Measurements from ENCODE around the gene PPFIA1. TPM values are rescaled to one million over a fixed set of nuclear protein-coding genes. Genes with fewer than 3 reads are reported as not detected.

The PPFIA1 gene
- total RNA-seq, 3 donors from 2014 or later, result 38.2 to 48.0 (median 46.7) TPM

DNA sequence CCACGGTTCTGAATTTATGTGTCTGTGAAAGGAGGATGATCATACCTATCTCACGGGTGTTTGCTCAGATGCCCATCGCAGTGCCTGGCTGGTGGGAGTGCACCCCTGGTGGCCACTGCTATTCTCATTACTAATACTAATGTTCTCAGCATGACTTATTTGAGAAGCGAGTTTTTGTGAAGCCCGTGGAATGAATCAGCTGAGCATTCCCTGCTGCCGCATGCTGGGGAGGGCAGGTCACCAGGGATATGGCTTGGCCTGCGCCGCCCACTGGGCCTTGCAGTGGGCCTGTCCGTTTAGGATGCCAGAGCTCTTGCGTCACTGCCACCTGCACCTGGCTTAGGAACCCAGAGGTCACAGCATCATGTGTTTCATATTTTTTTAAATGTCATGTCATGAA is 144.7 kb downstream of the PPFIA1 start:
- no peaks in the 10 kb centered on the region for H3K9me3 Mint-ChIP-seq
- no peak overlapping the region for H3K4me3 Mint-ChIP-seq
- H3K27me3 Mint-ChIP-seq (ENCODE audit: low read depth), result peaks cover 11% of the 10 kb centered on the region
- no peaks in the 10 kb centered on the region for H3K4me1 Mint-ChIP-seq (ENCODE audit: low read depth)
- DNase-seq (no peak), ATAC-seq (no peak)
- peaks cover 26% of the 10 kb centered on the region for H3K36me3 Mint-ChIP-seq (ENCODE audit: insufficient read depth)

DNA sequence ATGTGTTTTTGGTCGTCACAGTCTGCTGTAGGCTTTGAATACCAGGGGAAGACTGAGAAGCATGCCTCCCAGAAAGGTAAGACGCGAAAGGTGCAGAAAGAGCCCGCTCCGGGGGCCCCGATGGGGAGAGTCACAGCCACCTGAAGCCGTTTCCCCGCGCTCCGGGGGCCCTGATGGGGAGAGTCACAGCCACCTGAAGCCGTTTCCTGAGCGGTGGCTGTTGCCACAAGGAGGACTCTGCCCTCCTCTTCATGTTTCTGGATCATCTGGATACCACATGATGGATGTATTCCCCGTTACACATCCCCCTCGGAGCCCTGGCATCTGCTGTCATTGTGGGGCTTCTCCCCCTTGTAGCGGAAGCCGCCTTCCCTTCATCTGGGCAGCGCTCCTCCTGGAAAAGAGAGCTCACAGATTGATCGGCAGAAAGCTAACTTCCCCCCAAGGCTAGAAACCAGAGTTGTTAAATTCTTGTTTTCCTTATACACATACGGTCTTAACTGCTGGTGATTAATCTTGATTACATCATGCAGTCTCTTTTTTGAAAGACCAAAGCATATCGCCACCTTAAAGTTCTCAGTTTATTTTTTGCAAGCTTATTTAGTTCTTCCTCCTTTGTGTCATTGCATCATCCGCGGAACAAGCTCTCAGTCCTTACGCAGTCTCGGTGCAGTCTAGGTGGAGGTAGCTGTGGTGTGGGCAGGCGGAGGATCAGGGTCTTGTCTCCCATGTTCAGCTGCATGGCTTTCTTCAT is 145.3 kb downstream of the PPFIA1 start:
- ATAC-seq, result no peak
- no peaks in the 10 kb centered on the region for H3K9me3 Mint-ChIP-seq
- peaks cover 7% of the 10 kb centered on the region for H3K27me3 Mint-ChIP-seq (ENCODE audit: low read depth)
- peaks cover 20% of the 10 kb centered on the region for H3K36me3 Mint-ChIP-seq (ENCODE audit: insufficient read depth)
- no peak overlapping the region for H3K4me3 Mint-ChIP-seq
- DNase-seq, result no peak
- H3K4me1 Mint-ChIP-seq (ENCODE audit: low read depth), result no peaks in the 10 kb centered on the region

DNA sequence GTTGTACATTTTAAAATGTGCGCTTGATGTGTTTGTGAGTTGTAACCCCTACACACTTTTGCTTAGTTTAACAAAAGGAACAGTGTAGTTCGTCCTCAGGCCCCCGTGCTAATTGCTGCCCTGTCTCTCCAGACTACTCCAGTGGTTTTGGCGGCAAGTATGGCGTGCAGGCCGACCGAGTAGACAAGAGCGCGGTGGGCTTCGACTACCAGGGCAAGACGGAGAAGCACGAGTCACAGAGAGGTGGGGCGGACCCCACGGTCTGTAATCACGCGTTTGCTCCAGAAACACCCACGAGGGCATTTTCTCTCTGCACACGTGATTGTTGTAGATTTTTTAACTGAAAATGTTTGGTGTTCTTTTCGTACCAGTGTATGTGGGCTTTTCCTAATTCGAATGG is 146.4 kb downstream of the PPFIA1 start:
- DNase-seq, result no peak
- no peak for ATAC-seq
- Mint-ChIP-seq H3K9me3 (no peaks in the 10 kb centered on the region), H3K4me1 (ENCODE audit: low read depth) (no peaks in the 10 kb centered on the region), H3K36me3 (ENCODE audit: insufficient read depth) (peaks cover 16% of the 10 kb centered on the region), H3K27me3 (ENCODE audit: low read depth) (peaks cover 2% of the 10 kb centered on the region), H3K4me3 (no peak overlapping the region)

DNA sequence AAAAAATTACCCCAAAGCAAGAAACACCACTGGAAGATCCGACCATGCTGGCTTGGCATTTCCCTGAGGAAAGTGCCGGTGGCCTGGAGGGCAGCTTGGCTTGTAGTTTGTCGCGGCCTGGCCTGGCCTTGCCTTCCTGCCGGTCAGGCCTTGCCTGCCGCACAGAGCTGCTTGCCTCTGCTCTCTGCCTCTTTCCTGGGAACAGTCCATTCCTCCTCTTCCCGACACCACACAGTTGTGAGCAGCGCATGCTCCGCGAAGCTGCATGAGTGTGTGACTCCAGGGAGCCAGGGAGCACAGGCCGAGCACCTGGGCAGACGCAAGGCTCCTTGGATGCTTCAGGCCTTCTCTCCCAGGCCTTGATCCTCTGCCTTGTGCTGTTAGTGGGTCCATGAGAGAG is 147.6 kb downstream of the PPFIA1 start:
- H3K9me3 Mint-ChIP-seq, result no peaks in the 10 kb centered on the region
- peaks cover 2% of the 10 kb centered on the region for H3K27me3 Mint-ChIP-seq (ENCODE audit: low read depth)

DNA sequence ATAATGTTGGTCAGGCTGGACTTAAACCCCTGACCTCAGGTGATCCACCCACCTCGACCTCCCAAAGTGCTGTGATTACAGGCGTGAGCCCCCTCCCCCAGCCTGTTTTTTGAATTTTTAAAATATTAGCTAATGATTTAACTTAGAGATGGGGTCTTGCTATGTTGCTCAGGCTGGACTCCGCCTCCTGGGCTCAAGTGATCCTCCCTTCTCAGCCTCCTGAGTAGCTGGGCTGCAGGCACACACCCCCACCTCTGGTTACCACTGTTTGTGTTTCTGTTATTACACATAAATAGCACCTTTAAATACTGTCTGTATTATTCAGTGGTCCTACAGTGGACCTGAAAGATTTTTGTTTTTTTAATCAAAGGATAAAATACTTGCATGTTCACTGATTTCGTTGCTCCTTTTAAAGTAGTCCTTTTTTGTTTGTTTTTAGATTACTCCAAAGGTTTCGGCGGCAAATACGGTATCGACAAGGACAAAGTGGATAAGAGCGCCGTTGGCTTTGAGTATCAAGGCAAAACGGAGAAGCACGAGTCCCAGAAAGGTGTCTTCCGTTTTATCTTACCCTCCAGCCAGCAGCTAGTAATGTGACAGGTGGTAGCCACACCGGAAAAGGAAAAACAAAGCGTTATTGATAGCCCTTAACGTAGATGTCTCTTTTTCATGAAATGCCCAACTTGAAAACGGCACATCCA is 149.0 kb downstream of the PPFIA1 start:
- no peak overlapping the region for H3K4me3 Mint-ChIP-seq
- no peak for DNase-seq
- H3K36me3 Mint-ChIP-seq (ENCODE audit: insufficient read depth), result peaks cover 14% of the 10 kb centered on the region
- H3K27me3 Mint-ChIP-seq (ENCODE audit: low read depth), result peaks cover 2% of the 10 kb centered on the region
- ATAC-seq, result no peak
- H3K4me1 Mint-ChIP-seq (ENCODE audit: low read depth), result peaks cover 5% of the 10 kb centered on the region
- H3K9me3 Mint-ChIP-seq, result no peaks in the 10 kb centered on the region

More for the DNA sequence above, 147.6 kb downstream of the PPFIA1 start:
- Mint-ChIP-seq H3K36me3 (ENCODE audit: insufficient read depth) (peaks cover 14% of the 10 kb centered on the region), H3K4me3 (no peak overlapping the region), H3K4me1 (ENCODE audit: low read depth) (no peaks in the 10 kb centered on the region)
- ATAC-seq (no peak), DNase-seq (no peak)

DNA sequence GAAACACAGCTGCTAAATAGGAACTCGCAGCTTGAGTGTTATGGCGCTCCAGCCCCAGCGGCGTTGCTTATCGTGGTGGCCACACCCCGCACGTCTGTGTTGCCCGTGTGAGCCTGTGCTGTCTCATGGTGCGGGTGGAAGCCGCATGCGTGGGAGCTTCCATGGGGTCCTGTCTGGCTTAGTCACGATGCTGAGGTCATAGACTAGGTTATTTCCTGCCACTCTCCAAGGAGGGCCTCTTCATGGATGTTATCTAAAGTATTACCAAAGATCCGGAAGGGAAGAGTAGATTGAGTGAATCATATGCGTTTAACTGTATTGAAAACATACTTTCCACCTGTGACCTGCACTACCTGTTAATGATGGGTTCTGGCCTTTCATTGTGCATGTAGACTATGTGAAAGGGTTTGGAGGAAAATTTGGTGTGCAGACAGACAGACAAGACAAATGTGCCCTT is 149.5 kb downstream of the PPFIA1 start:
- H3K27me3 Mint-ChIP-seq (ENCODE audit: low read depth), result peaks cover 3% of the 10 kb centered on the region
- no peak for DNase-seq
- no peak for ATAC-seq
- no peak overlapping the region for H3K4me3 Mint-ChIP-seq
- H3K9me3 Mint-ChIP-seq, result no peaks in the 10 kb centered on the region
- H3K36me3 Mint-ChIP-seq (ENCODE audit: insufficient read depth), result peaks cover 10% of the 10 kb centered on the region
- peaks cover 6% of the 10 kb centered on the region for H3K4me1 Mint-ChIP-seq (ENCODE audit: low read depth)

DNA sequence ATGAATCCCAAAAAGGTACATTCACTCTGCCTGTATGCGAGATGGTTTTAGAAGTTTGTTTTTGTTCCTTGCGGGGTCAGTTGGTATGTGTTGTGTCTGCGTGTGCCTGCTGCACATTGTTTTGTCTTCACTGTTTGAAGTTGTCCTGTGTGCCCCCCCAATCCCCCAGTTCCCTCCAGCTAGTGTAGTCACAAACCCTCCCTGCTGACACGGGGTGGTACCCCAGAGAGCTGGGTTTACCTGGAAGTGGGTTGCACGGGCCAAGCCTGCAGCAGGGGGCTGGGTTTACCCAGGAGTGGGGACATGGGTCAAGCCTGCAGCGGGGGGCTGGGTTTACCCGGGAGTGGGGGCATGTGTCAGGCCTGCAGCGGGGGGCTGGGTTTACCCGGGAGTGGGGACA is 150.0 kb downstream of the PPFIA1 start:
- no peak overlapping the region for H3K4me3 Mint-ChIP-seq
- peaks cover 6% of the 10 kb centered on the region for H3K4me1 Mint-ChIP-seq (ENCODE audit: low read depth)
- ATAC-seq (no peak), DNase-seq (no peak)
- peaks cover 7% of the 10 kb centered on the region for H3K36me3 Mint-ChIP-seq (ENCODE audit: insufficient read depth)
- H3K9me3 Mint-ChIP-seq, result no peaks in the 10 kb centered on the region
- H3K27me3 Mint-ChIP-seq (ENCODE audit: low read depth), result peaks cover 3% of the 10 kb centered on the region

DNA sequence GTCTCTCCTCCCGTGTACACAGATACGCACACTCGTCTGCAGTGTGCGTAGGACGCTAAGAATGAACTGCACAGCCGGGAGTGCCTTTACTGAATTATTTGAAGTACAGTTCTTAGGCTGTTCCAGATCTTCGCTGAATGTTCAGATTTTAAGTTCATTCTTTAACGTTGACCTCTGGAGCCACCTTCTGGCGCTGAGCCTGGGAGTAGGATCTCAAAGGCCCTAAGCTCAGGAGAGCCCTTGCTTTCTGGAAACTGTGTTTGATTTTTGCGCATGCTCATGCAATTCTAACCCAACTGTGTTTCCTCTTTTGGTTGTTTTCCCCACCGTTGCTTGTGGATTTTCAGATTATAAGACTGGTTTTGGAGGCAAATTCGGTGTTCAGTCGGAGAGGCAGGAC is 150.6 kb downstream of the PPFIA1 start:
- Mint-ChIP-seq H3K27me3 (ENCODE audit: low read depth) (peaks cover 6% of the 10 kb centered on the region), H3K9me3 (no peaks in the 10 kb centered on the region), H3K4me1 (ENCODE audit: low read depth) (peaks cover 6% of the 10 kb centered on the region), H3K36me3 (ENCODE audit: insufficient read depth) (peaks cover 7% of the 10 kb centered on the region), H3K4me3 (no peak overlapping the region)
- ATAC-seq (no peak), DNase-seq (no peak)

DNA sequence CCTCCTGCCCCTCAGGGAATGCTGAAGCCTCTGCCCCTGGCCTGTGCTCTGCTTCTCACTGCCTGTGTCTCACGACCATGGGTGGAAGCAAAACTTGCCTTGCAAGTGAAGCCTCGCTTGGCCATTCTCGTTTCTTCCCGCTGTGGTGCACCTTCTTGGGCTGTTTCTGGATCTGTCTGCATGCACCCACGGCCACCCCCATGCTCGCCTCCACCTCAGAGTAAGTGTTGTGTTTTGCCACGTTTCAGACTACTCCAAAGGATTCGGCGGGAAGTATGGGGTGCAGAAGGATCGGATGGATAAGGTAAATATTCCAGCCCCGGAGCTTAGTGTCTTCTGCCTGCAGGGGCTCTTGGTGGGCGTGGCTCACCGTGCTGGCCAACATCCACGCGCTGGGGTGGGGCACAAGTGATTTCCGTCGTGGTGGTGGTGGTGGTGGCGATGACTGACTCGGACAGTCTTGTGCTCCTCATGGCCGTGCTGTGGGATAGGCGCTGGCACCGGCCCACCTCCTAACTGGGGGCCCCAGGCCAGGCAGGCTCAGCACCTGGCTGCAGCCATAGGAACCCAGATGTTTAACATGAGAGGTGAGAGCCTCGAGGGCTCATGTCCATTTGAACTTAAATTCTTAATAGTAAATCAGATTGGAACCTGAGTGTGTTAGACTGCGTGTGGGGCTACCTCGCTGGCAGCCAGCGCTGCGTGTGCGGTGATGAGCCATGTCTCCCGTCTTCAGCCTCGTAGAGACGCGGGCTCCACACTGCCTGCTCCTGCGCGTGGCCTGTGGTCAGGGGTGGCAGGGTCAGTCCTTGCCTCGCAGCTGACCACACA is 152.4 kb downstream of the PPFIA1 start:
- DNase-seq (no peak), ATAC-seq (no peak)
- no peak overlapping the region for H3K4me3 Mint-ChIP-seq
- H3K36me3 Mint-ChIP-seq (ENCODE audit: insufficient read depth), result peaks cover 7% of the 10 kb centered on the region
- H3K9me3 Mint-ChIP-seq, result no peaks in the 10 kb centered on the region
- peaks cover 6% of the 10 kb centered on the region for H3K27me3 Mint-ChIP-seq (ENCODE audit: low read depth)
- peaks cover 6% of the 10 kb centered on the region for H3K4me1 Mint-ChIP-seq (ENCODE audit: low read depth)

DNA sequence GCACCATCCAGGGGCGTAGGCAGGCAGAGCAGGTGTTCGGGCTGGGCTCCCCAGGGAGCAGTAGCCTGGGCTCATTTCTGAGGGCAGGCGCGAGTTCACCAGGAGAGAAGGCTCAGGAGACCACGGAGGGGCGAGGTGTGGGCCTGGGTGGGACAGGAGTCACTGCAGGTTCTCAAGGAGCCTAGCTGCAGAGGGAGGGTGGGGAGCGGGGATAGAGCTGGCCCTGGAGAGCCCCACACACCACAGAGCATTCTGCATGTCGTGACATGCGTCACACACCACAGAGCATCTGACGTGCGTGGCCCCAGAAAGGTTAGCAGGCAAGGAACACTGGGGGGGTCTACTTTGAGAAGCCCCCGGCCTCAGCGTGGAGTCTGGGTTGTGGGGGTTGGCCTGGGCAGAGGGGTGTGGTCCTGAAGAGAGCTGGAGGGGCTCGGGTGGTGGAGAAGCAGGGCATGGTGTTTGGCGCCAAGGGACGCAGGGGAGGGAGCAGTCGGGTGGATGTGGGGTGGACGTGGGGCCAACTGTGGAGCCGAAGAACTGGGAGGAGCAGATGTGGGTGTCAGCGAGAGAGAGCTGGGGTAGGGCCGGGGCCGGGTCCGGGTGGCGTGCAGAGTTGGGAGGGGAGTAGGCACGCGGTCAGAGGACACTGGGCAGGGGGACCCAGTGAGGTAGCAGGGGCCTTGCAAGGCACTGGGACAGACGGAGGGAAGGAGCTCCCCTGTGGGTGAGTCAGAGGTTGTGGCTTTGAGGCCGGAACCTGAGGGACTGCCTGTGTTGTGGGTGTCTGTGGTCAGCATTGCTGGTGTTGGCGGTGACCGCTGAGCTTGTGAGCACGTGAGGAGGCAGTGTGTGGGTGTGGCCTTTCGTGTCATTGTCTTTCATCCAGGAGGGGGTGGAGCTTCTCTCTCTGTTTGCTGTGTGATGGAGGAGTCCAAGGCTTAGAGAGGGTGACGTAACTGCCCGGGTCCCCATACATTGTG is 153.3 kb downstream of the PPFIA1 start:
- DNase-seq (no peak), ATAC-seq (peak; percentile 61 to 81)
- no peak overlapping the region for H3K4me3 Mint-ChIP-seq
- peaks cover 7% of the 10 kb centered on the region for H3K36me3 Mint-ChIP-seq (ENCODE audit: insufficient read depth)
- peaks cover 6% of the 10 kb centered on the region for H3K4me1 Mint-ChIP-seq (ENCODE audit: low read depth)
- H3K9me3 Mint-ChIP-seq, result no peaks in the 10 kb centered on the region
- peaks cover 8% of the 10 kb centered on the region for H3K27me3 Mint-ChIP-seq (ENCODE audit: low read depth)

DNA sequence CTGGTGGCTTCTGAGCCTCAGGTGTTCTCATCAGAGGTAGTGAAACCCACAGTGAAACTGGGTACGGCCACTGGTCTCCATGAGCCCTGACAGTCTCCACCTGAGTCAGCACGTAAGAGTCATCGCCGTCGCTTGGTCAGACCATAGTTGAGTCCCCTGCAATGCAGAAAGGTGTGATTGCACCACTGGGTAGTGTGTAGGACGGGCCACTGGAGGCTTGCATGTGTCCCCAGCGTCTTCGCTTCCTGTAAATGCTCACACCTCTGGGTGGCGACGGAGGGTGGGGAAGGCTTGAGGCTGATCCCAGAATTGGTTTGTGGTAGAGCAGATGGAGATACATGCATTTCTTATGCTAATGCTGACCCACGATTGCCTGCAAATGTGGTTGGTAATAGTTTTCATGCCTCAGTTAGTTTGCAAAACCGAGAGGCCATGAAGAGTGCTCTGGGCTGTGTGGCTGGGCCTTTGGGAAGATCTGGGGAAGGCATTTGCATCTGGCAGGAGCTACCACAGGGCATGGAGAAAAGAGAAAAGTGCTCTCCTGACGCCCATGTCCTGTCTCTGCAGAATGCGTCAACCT is 154.4 kb downstream of the PPFIA1 start:
- Mint-ChIP-seq H3K4me1 (ENCODE audit: low read depth) (peaks cover 6% of the 10 kb centered on the region), H3K27me3 (ENCODE audit: low read depth) (peaks cover 9% of the 10 kb centered on the region), H3K4me3 (no peak overlapping the region), H3K36me3 (ENCODE audit: insufficient read depth) (peaks cover 7% of the 10 kb centered on the region), H3K9me3 (no peaks in the 10 kb centered on the region)
- DNase-seq (no peak), ATAC-seq (no peak)

DNA sequence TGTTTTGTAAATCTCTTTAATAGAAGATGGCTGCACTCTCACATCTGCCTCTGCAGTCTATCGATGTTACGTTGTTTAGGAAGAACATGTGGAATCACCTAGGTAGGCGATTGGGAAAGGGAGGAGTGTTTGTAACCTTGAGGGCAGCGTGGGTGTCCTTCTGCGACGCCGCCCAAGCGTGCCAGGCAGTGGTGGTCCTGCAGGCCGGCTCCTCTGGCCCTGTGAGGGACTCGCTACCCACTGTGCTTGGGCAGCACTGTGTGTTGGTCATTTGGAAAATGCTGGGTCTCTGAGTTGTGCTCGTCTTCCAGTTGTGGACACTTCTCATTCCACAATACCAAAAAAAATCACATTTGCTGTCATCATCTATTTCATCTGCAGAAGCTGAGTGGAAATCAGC is 156.9 kb downstream of the PPFIA1 start:
- H3K4me3 Mint-ChIP-seq, result no peak overlapping the region
- H3K9me3 Mint-ChIP-seq, result no peaks in the 10 kb centered on the region
- DNase-seq (no peak), ATAC-seq (no peak)
- H3K27me3 Mint-ChIP-seq (ENCODE audit: low read depth), result peaks cover 13% of the 10 kb centered on the region
- peaks cover 6% of the 10 kb centered on the region for H3K36me3 Mint-ChIP-seq (ENCODE audit: insufficient read depth)
- H3K4me1 Mint-ChIP-seq (ENCODE audit: low read depth), result peaks cover 6% of the 10 kb centered on the region

DNA sequence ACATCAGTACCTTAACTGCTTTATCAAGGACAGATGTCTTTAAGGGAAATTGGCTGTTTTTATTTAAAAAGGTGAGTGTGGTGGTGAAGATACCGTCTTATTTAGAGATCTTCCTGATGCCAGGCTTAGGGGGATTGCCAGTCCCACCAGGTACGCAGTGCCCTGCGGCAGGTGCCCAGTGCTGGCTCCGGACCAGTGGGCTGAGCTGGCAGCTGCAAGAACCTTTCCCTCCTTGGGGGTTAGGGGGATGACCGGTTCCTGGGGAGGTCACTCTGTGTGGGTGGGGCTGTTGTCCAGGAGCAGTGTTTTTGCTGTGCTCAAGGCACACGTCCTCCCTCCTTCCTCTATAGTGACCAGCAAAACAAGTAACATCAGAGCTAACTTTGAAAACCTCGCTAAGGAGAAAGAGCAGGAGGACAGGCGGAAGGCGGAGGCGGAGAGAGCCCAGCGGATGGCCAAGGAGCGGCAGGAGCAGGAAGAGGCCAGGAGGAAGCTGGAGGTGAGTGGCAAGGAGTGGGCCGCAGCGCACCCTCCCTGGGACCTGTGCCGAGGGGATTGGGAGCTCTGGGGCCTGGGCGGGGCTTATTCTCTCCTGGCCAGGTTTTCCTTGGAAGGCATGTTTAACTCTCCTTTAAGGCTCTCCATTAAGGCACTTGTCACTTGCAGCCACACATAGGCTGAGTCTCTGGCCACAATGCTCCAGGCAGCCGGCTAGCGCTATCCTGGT is 158.4 kb downstream of the PPFIA1 start:
- no peak overlapping the region for H3K4me3 Mint-ChIP-seq
- no peaks in the 10 kb centered on the region for H3K9me3 Mint-ChIP-seq
- DNase-seq (no peak), ATAC-seq (no peak)
- H3K4me1 Mint-ChIP-seq (ENCODE audit: low read depth), result peaks cover 5% of the 10 kb centered on the region
- H3K36me3 Mint-ChIP-seq (ENCODE audit: insufficient read depth), result peaks cover 6% of the 10 kb centered on the region
- peaks cover 14% of the 10 kb centered on the region for H3K27me3 Mint-ChIP-seq (ENCODE audit: low read depth)

Measured in activated T-cell treated with anti-CD3 and anti-CD28 coated beads, Interleukin-2, amount 50 U/mL, for 4 hours (primary cell).